Hepatocyte (in vitro differentiated cells): Measurements from ENCODE around the gene COBL.

Experiments
- EZH2 ChIP-seq: fragments of 200-600 bp; sonication (generic); IDR thresholded peaks from 2 replicates; pipeline ENCODE4 v1.6.1; 2016; ENCODE audit warnings: antibody characterized with exemption, mild to moderate bottlenecking, borderline replicate concordance
- TF ChIP-seq, protein P1 (sequence below): fragments of 200-600 bp; sonication (generic); IDR thresholded peaks from 2 replicates; pipeline ENCODE4 v1.5.1; 2016; ENCODE audit warnings: antibody characterized with exemption, mild to moderate bottlenecking; ENCODE audit not compliant: poor library complexity

DNA sequence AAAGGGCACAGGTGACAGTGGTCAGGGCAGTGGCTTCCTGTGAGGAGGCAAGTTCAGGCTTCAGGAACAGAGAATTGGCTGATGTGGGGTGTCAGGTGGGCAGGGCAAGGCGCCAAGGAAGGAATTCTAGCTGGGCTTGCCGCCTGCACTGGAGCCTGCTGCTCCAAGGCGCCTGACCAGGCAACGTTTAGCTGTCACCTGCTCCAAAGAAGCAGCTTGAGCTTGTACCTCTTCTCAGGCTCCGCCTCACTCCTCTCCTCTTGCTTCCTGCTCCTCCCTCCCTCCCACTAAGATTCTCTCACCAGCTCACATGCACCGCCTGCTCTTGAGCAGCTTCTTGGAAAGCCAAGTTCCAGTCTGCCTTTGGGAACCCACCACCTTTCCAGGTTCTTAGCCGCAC, 346.5 kb downstream of the COBL start:
- TF ChIP-seq, protein P1, sequence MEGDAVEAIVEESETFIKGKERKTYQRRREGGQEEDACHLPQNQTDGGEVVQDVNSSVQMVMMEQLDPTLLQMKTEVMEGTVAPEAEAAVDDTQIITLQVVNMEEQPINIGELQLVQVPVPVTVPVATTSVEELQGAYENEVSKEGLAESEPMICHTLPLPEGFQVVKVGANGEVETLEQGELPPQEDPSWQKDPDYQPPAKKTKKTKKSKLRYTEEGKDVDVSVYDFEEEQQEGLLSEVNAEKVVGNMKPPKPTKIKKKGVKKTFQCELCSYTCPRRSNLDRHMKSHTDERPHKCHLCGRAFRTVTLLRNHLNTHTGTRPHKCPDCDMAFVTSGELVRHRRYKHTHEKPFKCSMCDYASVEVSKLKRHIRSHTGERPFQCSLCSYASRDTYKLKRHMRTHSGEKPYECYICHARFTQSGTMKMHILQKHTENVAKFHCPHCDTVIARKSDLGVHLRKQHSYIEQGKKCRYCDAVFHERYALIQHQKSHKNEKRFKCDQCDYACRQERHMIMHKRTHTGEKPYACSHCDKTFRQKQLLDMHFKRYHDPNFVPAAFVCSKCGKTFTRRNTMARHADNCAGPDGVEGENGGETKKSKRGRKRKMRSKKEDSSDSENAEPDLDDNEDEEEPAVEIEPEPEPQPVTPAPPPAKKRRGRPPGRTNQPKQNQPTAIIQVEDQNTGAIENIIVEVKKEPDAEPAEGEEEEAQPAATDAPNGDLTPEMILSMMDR, result no peak
- TF ChIP-seq EZH2, result no peak
